Transverse colon (tissue), 4 donors: ENCODE measurements around the gene FLOT2. TPM values are rescaled to one million over a fixed set of nuclear protein-coding genes. Genes with fewer than 3 reads are reported as not detected.

Source experiments
- small RNA-seq, 4 donors: library from RNA; depleted of rRNA; stranded (forward); fragments of <200 nt; gene quantifications; one replicate each; pipeline ENCODE3, GENCODE V24; 2016
- total RNA-seq, 4 donors: library from RNA; depleted of rRNA; stranded (reverse); fragments of >200 nt; gene quantifications; one replicate each; pipeline ENCODE4 v1.1.0, GENCODE V29; 2016

The FLOT2 gene
- total RNA-seq, 4 donors from 2014 or later = 35.8 to 95.8 (median 46.5) TPM

Small RNA genes within 50 kb of the gene (small RNA-seq; reads per million reads assigned to genes)
- gene RF00019 = 0 reads per million in 4 donors

Other genes starting within 250 kb of the FLOT2 start
- 10 to 100 TPM; 32.2 to 69.9 (median 49.1) TPM for gene SDF2, start 235.8 kb downstream of the FLOT2 start, total RNA-seq
- gene SUPT6H, start 235.5 kb downstream of the FLOT2 start, total RNA-seq = 100 to 1,000 TPM in 1 of 4 donors, 10 to 100 TPM in 3; 50.8 to 167 (median 61.6) TPM
- 1 to 10 TPM in 2 of 4 donors, under 1 TPM in 1, not detected in 1; 0.96 to 2.9 (median 1.4) TPM for gene PROCA1, start 185.8 kb downstream of the FLOT2 start, total RNA-seq
- 10 to 100 TPM; 41.1 to 60.5 (median 50.0) TPM for gene RAB34, start 179.9 kb downstream of the FLOT2 start, total RNA-seq
- gene RPL23A, start 177.7 kb downstream of the FLOT2 start, total RNA-seq = 100 to 1,000 TPM; 238 to 385 (median 342) TPM
- 10 to 100 TPM in 1 of 4 donors, 1 to 10 TPM in 1, not detected in 2; 5.6 to 11.5 TPM for gene TLCD1, start 171.5 kb downstream of the FLOT2 start, total RNA-seq
- gene NEK8, start 168.9 kb downstream of the FLOT2 start, total RNA-seq = 10 to 100 TPM in 1 of 4 donors, 1 to 10 TPM in 3; 5.7 to 52.3 (median 8.3) TPM
- gene TRAF4, start 153.7 kb downstream of the FLOT2 start, total RNA-seq = 100 to 1,000 TPM in 3 of 4 donors, 10 to 100 TPM in 1; 65.7 to 191 (median 126) TPM
- 10 to 100 TPM; 23.2 to 41.0 (median 32.9) TPM for gene FAM222B, start 54.9 kb downstream of the FLOT2 start, total RNA-seq
- gene ERAL1, start 42.7 kb downstream of the FLOT2 start, total RNA-seq = 10 to 100 TPM; 28.1 to 74.4 (median 47.3) TPM
- gene DHRS13, start 5.3 kb upstream of the FLOT2 start, total RNA-seq = 1 to 10 TPM; 2.2 to 6.5 (median 6.0) TPM
- 100 to 1,000 TPM in 1 of 4 donors, 10 to 100 TPM in 3; 43.5 to 134 (median 60.5) TPM for gene PHF12, start 53.8 kb upstream of the FLOT2 start, total RNA-seq
- gene SEZ6, start 108.3 kb upstream of the FLOT2 start, total RNA-seq = under 1 TPM in 1 of 4 donors, not detected in 3; 0.14 TPM
- 10 to 100 TPM in 1 of 4 donors, 1 to 10 TPM in 2, not detected in 1; 1.2 to 15.3 (median 1.6) TPM for gene PIPOX, start 145.4 kb upstream of the FLOT2 start, total RNA-seq